Esophagus squamous epithelium (tissue), 5 donors: ENCODE measurements around the gene CDC14B. TPM values are rescaled to one million over a fixed set of nuclear protein-coding genes. Genes with fewer than 3 reads are reported as not detected.

Source experiments
- DNase-seq: peaks from one replicate; lab custom pipeline; 2025; lab: John Stamatoyannopoulos, UW
- H3K27ac ChIP-seq, 4 donors: fragments of 200-600 bp; sonication (generic); one replicate each; pipeline ENCODE4 v1.5.1; 2016 to 2019; ENCODE audit warnings: mild to moderate bottlenecking in 1 of 4
- H3K27me3 ChIP-seq, 4 donors: fragments of 200-600 bp; sonication (generic); 1 replicate in 3 of 4; 2 replicates in 1 of 4; pipeline versions ENCODE4 v1.5.1 to v1.6.0; 2017 to 2021; ENCODE audit warnings: antibody characterized with exemption in 1 of 4
- H3K36me3 ChIP-seq, 3 donors: fragments of 200-600 bp; sonication (generic); one replicate each; pipeline ENCODE4 v1.5.1; 2016 to 2019
- H3K4me1 ChIP-seq, 3 donors: fragments of 200-600 bp; sonication (generic); one replicate each; pipeline ENCODE4 v1.5.1; 2017 to 2019
- H3K4me3 ChIP-seq, 4 donors: fragments of 200-600 bp; sonication (generic); 1 replicate in 3 of 4; 2 replicates in 1 of 4; pipeline ENCODE4 v1.5.1; 2016 to 2019; ENCODE audit warnings: mild to moderate bottlenecking in 2 of 4, moderate library complexity in 1 of 4
- H3K9me3 ChIP-seq, 3 donors: fragments of 200-600 bp; sonication (generic); one replicate each; pipeline ENCODE4 v1.5.1; 2016 to 2019
- POLR2A ChIP-seq, 4 donors: fragments of 450-650 bp; IDR thresholded peaks; one replicate each; pipeline ENCODE4 v1.6.1; 2017; ENCODE audit warnings: antibody characterized with exemption in 4 of 4, mild to moderate bottlenecking in 4 of 4, moderate library complexity in 3 of 4
- WGBS, 2 donors: methylation state at CpG; one replicate each; pipeline ENCODE4 v1.1.5; 2018; 5-methylcytosine and 5-hydroxymethylcytosine counted together
- intact Hi-C: fragments of 100-400 bp; cut with DNase I; formaldehyde crosslinking; loops from one replicate; pipeline ENCODE4 v1.15.0; 2022
- total RNA-seq, 4 donors: library from RNA; depleted of rRNA; stranded (reverse); fragments of >200 nt; gene quantifications; one replicate each; pipeline ENCODE4 v1.1.0, GENCODE V29; 2016
- TF ChIP-seq, protein P1 (sequence below), 6 experiments: fragments of 450-650 bp in 4 of 6; fragments of 200-600 bp in 2 of 6; sonication (generic) in 2 of 6; IDR thresholded peaks; one replicate each; pipeline ENCODE4 v1.5.1; 2016 to 2019; ENCODE audit warnings: antibody characterized with exemption in 6 of 6, mild to moderate bottlenecking in 4 of 6, moderate library complexity in 4 of 6
- donor health status: DM: yes; HTN: yes; CAD: no.

Gene CDC14B
- total RNA-seq, 4 donors from 2014 or later, result 2.7 to 14.8 (median 9.1) TPM

DNA sequence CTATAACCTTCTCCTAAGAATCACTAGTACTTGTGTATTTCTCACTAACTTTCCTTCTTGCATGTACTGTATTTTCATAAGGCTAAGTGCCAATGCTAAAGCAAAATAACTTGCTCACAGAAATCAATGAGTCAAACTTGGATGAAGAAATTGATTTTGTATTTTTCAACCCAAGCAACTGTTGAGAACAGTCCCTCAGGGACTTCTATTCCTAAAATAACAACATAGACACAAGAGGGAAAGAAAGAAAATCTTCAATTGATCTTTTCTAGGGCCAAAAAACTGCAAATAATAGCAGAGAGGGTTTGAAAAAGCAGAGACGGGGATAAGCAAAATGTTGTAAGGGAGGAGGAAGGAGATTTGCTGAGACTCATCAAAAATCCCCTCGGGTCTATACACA, 99.9 kb downstream of the CDC14B start:
- H3K4me1 ChIP-seq, result peaks cover 0 to 20% (median 0%) of the 10 kb centered on the region in 3 donors
- H3K36me3 ChIP-seq, result peaks cover 0 to 22% (median 0%) of the 10 kb centered on the region in 3 donors
- peak overlapping the region in 1 of 4 donors; percentile 47 for H3K27ac ChIP-seq
- no peaks in the 10 kb centered on the region for H3K27me3 ChIP-seq
- WGBS, 2 donors, result 68 to 72% methylated on average over 2 of the region's 2 CpGs
- no peak for DNase-seq
- H3K4me3 ChIP-seq, result no peak overlapping the region
- intact Hi-C loops, result no loop called here
- no peaks in the 10 kb centered on the region for H3K9me3 ChIP-seq
- TF ChIP-seq POLR2A (IDR thresholded peaks at IDR 0.05), result no peak
- TF ChIP-seq, protein P1, sequence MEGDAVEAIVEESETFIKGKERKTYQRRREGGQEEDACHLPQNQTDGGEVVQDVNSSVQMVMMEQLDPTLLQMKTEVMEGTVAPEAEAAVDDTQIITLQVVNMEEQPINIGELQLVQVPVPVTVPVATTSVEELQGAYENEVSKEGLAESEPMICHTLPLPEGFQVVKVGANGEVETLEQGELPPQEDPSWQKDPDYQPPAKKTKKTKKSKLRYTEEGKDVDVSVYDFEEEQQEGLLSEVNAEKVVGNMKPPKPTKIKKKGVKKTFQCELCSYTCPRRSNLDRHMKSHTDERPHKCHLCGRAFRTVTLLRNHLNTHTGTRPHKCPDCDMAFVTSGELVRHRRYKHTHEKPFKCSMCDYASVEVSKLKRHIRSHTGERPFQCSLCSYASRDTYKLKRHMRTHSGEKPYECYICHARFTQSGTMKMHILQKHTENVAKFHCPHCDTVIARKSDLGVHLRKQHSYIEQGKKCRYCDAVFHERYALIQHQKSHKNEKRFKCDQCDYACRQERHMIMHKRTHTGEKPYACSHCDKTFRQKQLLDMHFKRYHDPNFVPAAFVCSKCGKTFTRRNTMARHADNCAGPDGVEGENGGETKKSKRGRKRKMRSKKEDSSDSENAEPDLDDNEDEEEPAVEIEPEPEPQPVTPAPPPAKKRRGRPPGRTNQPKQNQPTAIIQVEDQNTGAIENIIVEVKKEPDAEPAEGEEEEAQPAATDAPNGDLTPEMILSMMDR (IDR thresholded peaks at IDR 0.05), result no peak

DNA sequence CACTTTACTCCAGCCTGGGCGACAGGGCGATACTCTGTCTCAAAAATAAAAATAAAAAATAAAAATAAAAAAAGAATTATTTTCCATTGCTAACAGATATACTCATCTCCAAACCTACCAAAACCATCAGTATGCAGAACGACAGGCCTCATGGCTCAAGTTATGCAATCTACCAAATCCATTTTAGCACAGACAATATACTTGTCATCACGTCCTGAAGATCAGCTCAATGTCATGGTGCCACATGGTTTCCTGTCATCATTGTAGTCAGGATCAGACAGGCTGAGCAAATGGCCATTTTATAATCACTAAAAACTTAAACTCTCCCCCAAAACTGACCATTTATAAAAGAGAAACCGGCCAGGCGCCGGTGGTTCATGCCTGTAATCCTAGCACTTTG, 100.5 kb downstream of the CDC14B start:
- no peak for TF ChIP-seq POLR2A (IDR thresholded peaks at IDR 0.05)
- TF ChIP-seq, protein P1 (IDR thresholded peaks at IDR 0.05), result no peak
- H3K27ac ChIP-seq, result no peak overlapping the region
- DNase-seq, result no peak
- peaks cover 0 to 22% (median 0%) of the 10 kb centered on the region in 3 donors for H3K36me3 ChIP-seq
- 93 to 94% methylated on average over 7 of the region's 7 CpGs for WGBS, 2 donors
- no peak overlapping the region for H3K4me3 ChIP-seq
- H3K27me3 ChIP-seq, result no peaks in the 10 kb centered on the region
- H3K4me1 ChIP-seq, result peaks cover 0 to 24% (median 0%) of the 10 kb centered on the region in 3 donors
- no peaks in the 10 kb centered on the region for H3K9me3 ChIP-seq
- intact Hi-C loops, result no loop called here

DNA sequence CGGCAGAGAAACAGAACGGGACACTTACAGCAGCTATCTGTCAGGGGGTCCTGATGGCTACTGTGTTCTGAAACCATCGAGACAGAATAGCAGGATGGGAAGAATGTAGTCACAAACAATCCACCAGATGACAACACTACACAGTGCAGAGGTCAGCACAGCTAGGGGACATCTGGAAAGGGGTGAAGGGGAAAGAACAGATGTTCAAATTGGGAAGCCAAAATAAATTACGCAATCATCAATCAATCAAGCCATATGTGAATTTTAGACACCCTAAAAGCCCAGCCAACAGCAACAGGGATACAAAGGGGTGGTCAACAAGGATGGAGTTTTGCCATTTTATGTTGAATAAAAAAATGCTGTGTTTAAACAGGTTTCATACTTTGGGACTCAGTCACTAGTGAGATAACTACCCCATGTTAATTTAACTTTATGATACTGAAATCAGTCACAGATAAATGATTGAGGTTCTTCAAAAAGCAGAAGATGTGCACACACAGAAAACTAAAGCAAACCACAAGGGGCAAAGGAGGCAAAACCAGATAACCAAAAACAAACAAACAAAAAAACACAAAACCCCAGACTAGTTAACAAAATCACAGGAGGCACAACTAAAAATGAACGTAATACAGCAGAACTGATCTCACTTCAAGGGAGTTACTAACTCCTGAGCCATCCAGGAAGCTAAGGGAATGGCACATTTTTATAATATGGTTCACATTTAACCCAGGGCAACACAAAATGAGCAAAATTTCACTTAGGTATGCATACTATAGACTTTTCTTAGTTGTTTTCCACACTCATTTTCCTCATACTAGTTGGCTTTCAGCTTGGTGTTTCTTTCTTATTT, 103.8 kb downstream of the CDC14B start:
- Histone ChIP-seq H3K4me1 (peaks cover 0 to 33% (median 0%) of the 10 kb centered on the region in 3 donors), H3K27me3 (no peaks in the 10 kb centered on the region), H3K9me3 (no peaks in the 10 kb centered on the region), H3K4me3 (no peak overlapping the region), H3K36me3 (peaks cover 0 to 10% (median 0%) of the 10 kb centered on the region in 3 donors), H3K27ac (peak overlapping the region in 3 of 4 donors; percentile 24 to 78 (median 71))
- 65 to 66% methylated on average over 5 of the region's 5 CpGs for WGBS, 2 donors
- DNase-seq, result no peak
- intact Hi-C loops, result no loop called here
- TF ChIP-seq POLR2A (IDR thresholded peaks at IDR 0.05), result no peak
- TF ChIP-seq, protein P1 (IDR thresholded peaks at IDR 0.05), result no peak

DNA sequence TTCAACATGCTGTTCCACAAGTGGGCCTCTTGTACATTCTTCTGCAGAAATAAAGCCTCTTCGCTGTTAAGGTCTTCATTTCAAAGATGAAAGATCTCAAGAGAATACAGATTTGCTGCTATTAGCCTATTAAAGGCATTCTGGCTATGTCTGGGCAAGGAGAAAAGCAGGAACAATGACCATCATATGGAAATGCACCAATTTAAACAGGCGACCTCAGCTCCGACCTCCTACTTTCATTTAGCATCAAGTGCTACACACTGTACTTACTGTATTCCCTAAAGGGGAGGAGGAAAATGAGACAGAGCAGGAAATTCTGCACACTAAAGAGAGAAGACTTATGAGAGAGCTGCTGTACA, 104.9 kb downstream of the CDC14B start:
- no peak overlapping the region for H3K4me3 ChIP-seq
- H3K4me1 ChIP-seq, result peaks cover 0 to 26% (median 0%) of the 10 kb centered on the region in 3 donors
- intact Hi-C loops, result no loop called here
- DNase-seq, result no peak
- H3K36me3 ChIP-seq, result peaks cover 0 to 10% (median 0%) of the 10 kb centered on the region in 3 donors
- 64 to 82% methylated on average over 3 of the region's 3 CpGs for WGBS, 2 donors
- H3K9me3 ChIP-seq, result no peaks in the 10 kb centered on the region
- TF ChIP-seq, protein P1 (IDR thresholded peaks at IDR 0.05), result no peak
- TF ChIP-seq POLR2A (IDR thresholded peaks at IDR 0.05), result no peak
- H3K27ac ChIP-seq, result peak overlapping the region in 3 of 4 donors; percentile 24 to 78 (median 71)
- no peaks in the 10 kb centered on the region for H3K27me3 ChIP-seq

DNA sequence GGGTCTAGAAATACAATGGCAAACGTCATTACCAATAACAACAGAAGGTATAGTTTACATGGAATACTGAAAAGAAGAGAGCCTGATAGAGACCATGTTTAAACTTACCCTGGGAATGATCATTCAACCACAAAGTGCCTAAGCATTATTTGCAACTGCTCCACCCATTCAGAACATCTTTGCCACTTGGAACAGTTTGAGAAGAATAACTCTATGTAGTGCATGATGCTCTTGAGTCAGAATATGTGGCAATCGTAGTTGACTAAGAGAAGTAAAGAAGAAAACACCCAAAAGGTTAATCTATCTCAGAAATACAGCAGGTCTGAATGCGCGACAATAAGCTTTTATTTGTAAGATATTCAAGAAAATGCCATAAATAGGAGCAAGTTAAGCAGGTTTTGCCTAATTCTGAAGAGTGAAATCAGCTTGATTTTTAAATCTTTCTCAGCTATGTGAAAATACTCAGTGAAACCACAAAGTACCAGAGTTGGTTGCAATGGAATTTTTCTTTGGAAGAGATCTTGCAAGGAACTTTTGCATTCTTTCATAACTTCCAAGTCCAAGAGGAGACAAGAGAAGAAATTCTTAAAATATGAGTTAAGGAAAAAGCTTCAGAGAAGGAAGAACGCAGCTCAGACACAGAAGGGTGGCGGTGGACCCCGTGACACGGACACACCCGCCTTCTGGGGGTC, 105.4 kb downstream of the CDC14B start:
- Histone ChIP-seq H3K4me1 (peaks cover 0 to 26% (median 0%) of the 10 kb centered on the region in 3 donors), H3K4me3 (no peak overlapping the region), H3K9me3 (no peaks in the 10 kb centered on the region), H3K36me3 (peaks cover 0 to 10% (median 0%) of the 10 kb centered on the region in 3 donors), H3K27me3 (no peaks in the 10 kb centered on the region), H3K27ac (peak overlapping the region in 3 of 4 donors; percentile 24 to 78 (median 71))
- TF ChIP-seq, protein P1 (IDR thresholded peaks at IDR 0.05), result no peak
- TF ChIP-seq POLR2A (IDR thresholded peaks at IDR 0.05), result no peak
- intact Hi-C loops, result no loop called here
- 72 to 78% methylated on average over 9 of the region's 9 CpGs for WGBS, 2 donors
- DNase-seq, result no peak
